H1 (cell line): ENCODE results near the gene GPS1. TPM values are rescaled to one million over a fixed set of nuclear protein-coding genes. Genes with fewer than 3 reads are reported as not detected.

ENCODE experiments used
- BCL11A ChIP-seq, 2 experiments: IDR thresholded peaks; one replicate each; pipeline ENCODE4 v1.6.1; 2011; ENCODE audit warnings: low read depth in 2 of 2, low read length in 2 of 2, mild to moderate bottlenecking in 2 of 2
- CHD7 ChIP-seq: fragments of 300-600 bp; sonication (generic); IDR thresholded peaks from 2 replicates; pipeline ENCODE4 v1.7.1; 2012; ENCODE audit warnings: low read length, moderate library complexity, mild to moderate bottlenecking, inconsistent platforms; ENCODE audit not compliant: insufficient replicate concordance
- JUN ChIP-seq: IDR thresholded peaks from 2 replicates; pipeline ENCODE4 v1.6.1; 2011; ENCODE audit warnings: low read depth, mild to moderate bottlenecking, improper control_type of control experiment, low read length
- KDM1A ChIP-seq: fragments of 200-600, 300-600 bp; sonication (generic); IDR thresholded peaks from 2 replicates; pipeline ENCODE4 v1.7.1; 2016; ENCODE audit warnings: mild to moderate bottlenecking, low read length, borderline replicate concordance
- KDM4A ChIP-seq: IDR thresholded peaks from one replicate; pipeline ENCODE4 v1.7.1; 2012; ENCODE audit warnings: low read depth, mild to moderate bottlenecking, moderate library complexity, low read length, inconsistent platforms; ENCODE audit not compliant: severe bottlenecking
- KDM5A ChIP-seq: fragments of 200-600 bp; IDR thresholded peaks from 2 replicates; pipeline ENCODE4 v1.7.1; 2012; ENCODE audit warnings: mild to moderate bottlenecking, low read length, inconsistent platforms, mixed read lengths
- PHF8 ChIP-seq: fragments of 200-600 bp; sonication (generic); conservative IDR thresholded peaks from 2 replicates; pipeline ENCODE4 v1.7.1; 2012; ENCODE audit warnings: low read depth, mild to moderate bottlenecking, inconsistent platforms, low read length, moderate library complexity
- RFX5 ChIP-seq: IDR thresholded peaks from 2 replicates; pipeline ENCODE4 v1.6.1; 2011; ENCODE audit warnings: low read depth, low read length, improper control_type of control experiment, borderline replicate concordance
- SIRT6 ChIP-seq: IDR thresholded peaks from one replicate; pipeline ENCODE4 v1.7.1; 2012; ENCODE audit warnings: low read length, inconsistent platforms
- SP2 ChIP-seq: IDR thresholded peaks from 2 replicates; pipeline ENCODE4 v1.6.1; 2012; ENCODE audit warnings: mild to moderate bottlenecking, low read length, inconsistent platforms
- polyA plus RNA-seq, 7 experiments: library from polyadenylated mRNA; depleted of rRNA in 3 of 7; stranded (reverse) in 5 of 7; unstranded in 2 of 7; fragments of >200 nt in 5 of 7; fragments of 200-250 nt in 2 of 7; gene quantifications; 1 replicate in 5 of 7; 2 replicates in 1 of 7; 4 replicates in 1 of 7; pipeline versions ENCODE4 v1.2.1 to v1.2.3, GENCODE V29; 2011 to 2013; ENCODE audit warnings: missing spikeins in 2 of 7, mixed read lengths in 2 of 7
- total RNA-seq: library from RNA; stranded (reverse); fragmentation: NEBNext Ultra II Directional; extraction: Animal tissue kit (Norgen Biotek cat#: 25700); gene quantifications from 2 replicates; pipeline ENCODE4 v1.2.1, GENCODE V29; 2021

Gene GPS1
- total and polyA plus RNA-seq, 2 of the 8 experiments (the other 6 are each of a cell fraction or from before 2014, with no cell fraction given), result 153 to 277 TPM

- TF ChIP-seq CHD7 (no peak), PHF8 (no peak), BCL11A (IDR thresholded peaks at IDR 0.05; ENCODE audit: low read depth in 2 of 2, low read length in 2 of 2) (no peak), KDM5A (peak; percentile 28; the same call in 1 of the 2 replicates), JUN (no peak), SIRT6 (no peak), KDM4A (peak; percentile 52), SP2 (no peak), RFX5 (no peak), KDM1A (no peak)
Observed at GRCh38 chr17:82030470-82031302, 21.0 kb upstream of the GPS1 start (continued).
